ENCODE data around the gene SEC24A.
A peak's percentile ranks its signal among the peaks of the same experiment; 100 is the strongest.
"Not testable (repeated sequence)": the region's sequence is repeated elsewhere in the genome, so short reads cannot be mapped to it uniquely, and the experiment has no call there.

Gene SEC24A

GRCh38 chr5:134738963-134739661, 90.5 kb downstream of the SEC24A start:
- DNase-seq (ENCODE audit: low spot score) (peak; percentile 47), FAIRE-seq (no peak)

DNA sequence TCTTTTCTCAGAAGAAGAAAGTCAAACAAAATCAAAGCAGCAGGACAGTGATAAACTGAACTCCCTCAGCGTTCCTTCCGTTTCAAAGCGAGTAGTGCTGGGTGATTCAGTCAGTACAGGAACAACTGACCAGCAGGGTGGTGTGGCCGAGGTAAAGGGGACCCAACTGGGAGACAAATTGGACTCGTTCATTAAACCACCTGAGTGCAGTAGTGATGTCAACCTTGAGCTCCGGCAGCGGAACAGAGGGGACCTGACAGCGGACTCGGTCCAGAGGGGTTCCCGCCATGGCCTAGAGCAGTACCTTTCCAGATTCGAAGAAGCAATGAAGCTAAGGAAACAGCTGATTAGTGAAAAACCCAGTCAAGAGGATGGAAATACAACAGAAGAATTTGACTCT, 92.5 kb downstream of the SEC24A start:
- FAIRE-seq (no peak), DNase-seq (ENCODE audit: low spot score) (no peak)

DNA sequence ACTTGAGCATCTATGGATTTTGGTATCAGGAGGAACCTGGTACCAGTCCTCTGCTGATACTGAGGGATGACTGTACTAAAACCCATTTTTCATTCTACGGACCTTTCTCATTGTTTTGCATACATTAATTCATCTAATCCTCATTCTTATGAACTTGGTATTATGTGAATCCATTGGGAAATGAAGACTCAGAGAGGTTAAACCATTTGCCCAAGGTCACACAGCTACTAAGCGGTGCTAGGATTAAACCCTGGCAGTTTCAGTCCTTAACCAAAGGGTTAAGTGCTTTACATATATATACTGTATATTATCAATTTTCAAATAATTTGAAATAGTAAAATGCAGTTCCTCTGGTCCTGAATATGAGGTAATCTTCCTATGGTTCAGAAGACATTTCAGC, 93.5 kb downstream of the SEC24A start:
- no peak for DNase-seq (ENCODE audit: low spot score)
- no peak for FAIRE-seq

DNA sequence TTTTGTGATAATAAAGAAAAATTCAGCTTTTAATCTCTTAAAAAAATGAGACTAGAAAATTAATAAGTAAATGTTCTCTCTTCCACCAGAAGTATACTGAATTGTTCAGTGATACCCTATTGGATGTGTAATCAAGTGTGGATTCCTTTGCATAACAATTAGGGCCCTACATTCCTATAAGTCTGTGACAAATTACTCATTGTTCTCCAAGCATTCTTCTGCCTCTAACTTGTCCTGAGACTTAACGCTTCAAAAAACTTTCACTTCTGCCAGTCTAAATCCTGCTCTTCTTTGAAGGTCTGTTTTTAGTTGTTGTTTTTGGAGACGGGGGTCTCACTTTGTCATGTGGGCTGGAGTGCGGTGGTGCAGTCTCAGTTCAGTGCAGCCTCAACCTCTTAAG, 100.8 kb downstream of the SEC24A start:
- DNase-seq (ENCODE audit: low spot score) (no peak), FAIRE-seq (no peak)

- no peak for FAIRE-seq
- no peak for DNase-seq (ENCODE audit: low spot score)
Observed at GRCh38 chr5:134758176-134758503, 109.6 kb downstream of the SEC24A start.

GRCh38 chr5:134758504-134759341, 110.1 kb downstream of the SEC24A start, which contains the start of gene DDX46:
Gene DDX46 (plus strand): TSS chr5:134758779. CDS start chr5:134758939, 160 bp downstream.
- DNase-seq (ENCODE audit: low spot score) (peak; percentile 94), FAIRE-seq (no peak)

DNA sequence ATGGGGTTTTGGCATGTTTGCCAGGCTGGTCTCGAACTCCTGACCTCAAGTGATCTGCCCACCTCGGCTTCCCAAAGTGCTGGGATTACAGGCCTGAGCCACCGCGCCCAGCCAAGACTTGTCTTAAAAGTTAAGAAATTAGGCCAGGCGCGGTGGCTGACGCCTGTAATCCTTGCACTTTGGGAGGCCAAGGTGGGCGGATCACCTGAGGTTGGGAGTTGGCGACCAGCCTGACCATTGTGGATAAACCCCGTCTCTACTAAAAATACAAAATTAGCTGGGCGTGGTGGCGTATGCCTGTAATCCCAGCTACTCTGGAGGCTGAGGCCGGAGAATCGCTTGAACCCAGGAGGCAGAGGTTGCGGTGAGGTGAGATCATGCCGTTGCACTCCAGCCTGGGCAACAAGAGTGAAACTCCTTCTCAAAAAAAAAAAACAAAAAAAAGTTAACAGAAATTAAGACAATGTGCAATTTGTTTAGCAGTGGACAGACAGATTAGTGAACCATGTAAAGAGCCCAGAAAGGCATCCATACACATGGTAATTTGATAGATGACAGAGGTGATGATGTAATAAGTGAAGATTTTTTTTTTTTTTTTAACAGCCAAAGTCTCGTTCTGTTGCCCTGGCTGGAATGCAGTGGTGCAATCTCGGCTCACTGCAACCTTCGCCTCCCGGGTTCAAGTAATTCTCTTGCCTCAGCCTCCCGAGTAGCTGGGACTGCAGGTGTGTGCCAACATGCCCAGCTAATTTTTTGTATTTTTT, 119.1 kb downstream of the SEC24A start:
- FAIRE-seq; DNase-seq (ENCODE audit: low spot score): not testable (repeated sequence)

- no peak for DNase-seq (ENCODE audit: low spot score)
- FAIRE-seq: no peak
Observed at GRCh38 chr5:134769206-134769605, 120.6 kb downstream of the SEC24A start.

DNA sequence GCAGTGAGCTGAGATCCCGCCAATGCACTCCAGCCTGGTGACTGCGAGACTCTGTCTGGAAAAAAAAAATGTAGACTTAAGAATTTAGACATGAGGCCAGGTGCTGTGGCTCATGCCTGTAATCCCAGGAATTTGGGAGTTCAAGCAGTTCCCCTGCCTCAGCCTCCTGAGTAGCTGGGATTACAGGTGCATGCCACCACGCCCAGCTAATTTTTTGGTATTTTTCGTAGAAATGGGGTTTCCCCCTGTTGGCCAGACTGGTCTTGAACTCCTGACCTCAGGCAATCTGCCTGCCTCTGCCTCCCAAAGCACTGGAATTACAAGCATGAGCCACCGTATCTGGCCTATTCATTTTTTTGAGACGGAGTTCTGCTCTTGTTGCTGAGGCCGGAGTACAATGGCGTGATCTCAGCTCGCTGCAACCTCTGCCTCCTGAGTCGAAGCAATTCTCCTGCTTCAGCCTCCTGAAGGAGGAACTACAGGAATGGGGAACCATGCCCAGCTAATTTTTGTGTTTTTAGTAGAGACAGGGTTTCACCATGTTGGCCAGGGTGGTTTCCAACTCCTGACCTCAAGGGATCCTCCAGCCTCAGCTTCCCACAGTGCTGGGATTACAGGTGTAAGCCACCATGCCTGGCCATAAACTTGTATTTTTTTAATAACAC, 124.0 kb downstream of the SEC24A start:
- DNase-seq (ENCODE audit: low spot score) (no peak), FAIRE-seq (no peak)

GRCh38 chr5:134777366-134777765, 128.8 kb downstream of the SEC24A start:
- DNase-seq (ENCODE audit: low spot score) (no peak), FAIRE-seq (no peak)

Measured in urothelium cell line (cell line).